CD14-positive monocyte (primary cell): ENCODE results near the gene ZFY. TPM values are rescaled to one million over a fixed set of nuclear protein-coding genes. Genes with fewer than 3 reads are reported as not detected.

Experiments used
- DNase-seq, 3 donors: peaks; one replicate each; pipeline ENCODE4 v3.0.0-alpha.2; 2011 to 2022
- H2AFZ ChIP-seq: 2 replicates; pipeline ENCODE4 v1.6.0; 2012; ENCODE audit warnings: mild to moderate bottlenecking, low read depth, low read length, inconsistent platforms; ENCODE audit not compliant: insufficient read depth, poor library complexity, severe bottlenecking
- H3K27ac ChIP-seq, 2 donors: 1 replicate in 1 of 2; 2 replicates in 1 of 2; pipeline ENCODE4 v1.5.1; 2012 to 2013; ENCODE audit warnings: low read length in 2 of 2, control low read depth in 1 of 2, inconsistent platforms in 1 of 2, low read depth in 1 of 2, mild to moderate bottlenecking in 1 of 2
- H3K27me3 ChIP-seq, 2 donors: one replicate each; pipeline versions ENCODE4 v1.6.0 to v1.6.1; 2011 to 2013; ENCODE audit warnings: low read length in 2 of 2; ENCODE audit not compliant: control insufficient read depth in 2 of 2, insufficient read depth in 2 of 2
- H3K36me3 ChIP-seq, 2 donors: replicated peaks in 1 of 2; 1 replicate in 1 of 2; 2 replicates in 1 of 2; pipeline versions ENCODE4 v1.5.1 to v1.6.1; 2012 to 2013; ENCODE audit warnings: low read length in 2 of 2, control low read depth in 1 of 2, inconsistent platforms in 1 of 2, mild to moderate bottlenecking in 1 of 2; ENCODE audit not compliant: insufficient read depth in 2 of 2, control insufficient read depth in 1 of 2
- H3K4me1 ChIP-seq, 2 donors: 1 replicate in 1 of 2; 2 replicates in 1 of 2; pipeline versions ENCODE4 v1.5.1 to v1.6.1; 2012 to 2013; ENCODE audit warnings: low read length in 2 of 2, control low read depth in 1 of 2, inconsistent platforms in 1 of 2, mild to moderate bottlenecking in 1 of 2, moderate library complexity in 1 of 2; ENCODE audit not compliant: insufficient read depth in 2 of 2, control insufficient read depth in 1 of 2
- H3K4me2 ChIP-seq: replicated peaks from 2 replicates; pipeline ENCODE3; 2012; ENCODE audit warnings: low read length, moderate library complexity, mild to moderate bottlenecking; ENCODE audit not compliant: poor library complexity, severe bottlenecking; ENCODE audit errors: extremely low read depth
- H3K4me3 ChIP-seq, 3 experiments: fragments of 200-600 bp in 1 of 3; sonication (generic) in 1 of 3; replicated peaks in 1 of 3; 1 replicate in 2 of 3; 2 replicates in 1 of 3; pipeline ENCODE4 v1.5.1; 2011 to 2013; ENCODE audit warnings: low read length in 3 of 3, mild to moderate bottlenecking in 3 of 3, control low read depth in 2 of 3, low read depth in 2 of 3, inconsistent platforms in 1 of 3, moderate library complexity in 1 of 3
- H3K79me2 ChIP-seq: 2 replicates; pipeline ENCODE4 v1.6.0; 2012; ENCODE audit warnings: mild to moderate bottlenecking, control low read depth, inconsistent platforms, low read length, moderate library complexity; ENCODE audit not compliant: insufficient read depth
- H3K9ac ChIP-seq: 2 replicates; pipeline ENCODE4 v1.6.0; 2017; ENCODE audit warnings: low read length, mild to moderate bottlenecking; ENCODE audit not compliant: insufficient read depth, poor library complexity, severe bottlenecking
- H3K9me3 ChIP-seq, 2 donors: replicated peaks in 1 of 2; 1 replicate in 1 of 2; 2 replicates in 1 of 2; pipeline versions ENCODE4 v1.5.1 to v1.6.1; 2012 to 2013; ENCODE audit warnings: low read length in 2 of 2, control low read depth in 1 of 2; ENCODE audit not compliant: control insufficient read depth in 1 of 2, insufficient read depth in 1 of 2
- H4K20me1 ChIP-seq: 2 replicates; pipeline ENCODE4 v1.6.0; 2012; ENCODE audit warnings: mild to moderate bottlenecking, low read length, control low read depth, moderate library complexity; ENCODE audit not compliant: insufficient read depth
- H3K27ac Mint-ChIP-seq, 7 donors: one replicate each; pipeline ENCODE4 v1.8.0; 2020; ENCODE audit warnings: mild to moderate bottlenecking in 7 of 7, mixed read lengths in 7 of 7, moderate library complexity in 6 of 7, inconsistent platforms in 2 of 7
- H3K27me3 Mint-ChIP-seq, 3 donors: one replicate each; pipeline ENCODE4 v1.8.0; 2021 to 2022; ENCODE audit warnings: low read depth in 3 of 3, mild to moderate bottlenecking in 3 of 3, mixed read lengths in 3 of 3, moderate library complexity in 3 of 3, inconsistent platforms in 1 of 3
- H3K36me3 Mint-ChIP-seq, 2 donors: one replicate each; pipeline ENCODE4 v1.8.0; 2020; ENCODE audit warnings: mixed read lengths in 2 of 2, inconsistent platforms in 1 of 2, mild to moderate bottlenecking in 1 of 2
- H3K4me1 Mint-ChIP-seq: one replicate; pipeline ENCODE4 v1.8.0; 2020; ENCODE audit warnings: mild to moderate bottlenecking, mixed read lengths
- H3K4me3 Mint-ChIP-seq, 2 donors: one replicate each; pipeline ENCODE4 v1.8.0; 2020; ENCODE audit warnings: mild to moderate bottlenecking in 2 of 2, mixed read lengths in 2 of 2, moderate library complexity in 1 of 2
- H3K9me3 Mint-ChIP-seq, 7 donors: one replicate each; pipeline ENCODE4 v1.8.0; 2020 to 2022; ENCODE audit warnings: mixed read lengths in 7 of 7, mild to moderate bottlenecking in 6 of 7, moderate library complexity in 6 of 7, inconsistent platforms in 2 of 7
- WGBS: methylation state at CpG from one replicate; pipeline ENCODE4 v1.1.5; 2013; ENCODE audit warnings: missing lambda C conversion rate; ENCODE audit not compliant: insufficient coverage; 5-methylcytosine and 5-hydroxymethylcytosine counted together
- intact Hi-C, 2 donors: fragments of 100-400 bp; cut with micrococcal nuclease; formaldehyde crosslinking; loops; one replicate each; pipeline versions ENCODE4 v1.15.0 to v1.15.1; 2023
- polyA plus RNA-seq, 3 donors: library from polyadenylated mRNA; depleted of rRNA in 1 of 3; unstranded in 2 of 3; stranded (reverse) in 1 of 3; fragments of 300-500 nt in 2 of 3; fragments of >200 nt in 1 of 3; fragmentation: Illumina TruSeq in 2 of 3; gene quantifications; 1 replicate in 2 of 3; 2 replicates in 1 of 3; pipeline ENCODE4 v1.2.3, GENCODE V29; 2012 to 2021
- TF ChIP-seq, protein P1 (sequence below): fragments of 200-600 bp; IDR thresholded peaks from one replicate; pipeline ENCODE4 v1.8.0; 2022; ENCODE audit warnings: antibody characterized with exemption, mild to moderate bottlenecking

Gene ZFY
- polyA plus RNA-seq, 3 donors, result not detected

DNA sequence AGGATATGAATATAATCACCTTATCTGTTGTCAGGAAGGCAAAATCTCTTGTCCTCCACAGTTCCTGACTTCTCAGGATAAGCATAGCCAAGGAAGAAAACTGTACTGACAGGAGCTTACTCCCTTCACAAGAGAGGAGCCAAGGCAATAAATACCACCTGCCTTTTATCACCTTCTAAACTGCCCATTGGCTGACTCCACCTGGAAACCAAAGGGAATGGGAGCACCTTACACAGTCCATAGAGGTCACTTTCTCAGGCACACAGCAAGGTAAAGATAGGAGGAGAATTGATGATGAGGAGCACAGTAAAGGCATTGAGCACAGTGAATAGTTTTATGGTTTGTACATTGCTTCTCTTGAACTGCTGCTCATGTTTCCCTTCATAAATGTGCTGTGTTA lies 72.8 kb downstream of the ZFY start:
- TF ChIP-seq, protein P1, sequence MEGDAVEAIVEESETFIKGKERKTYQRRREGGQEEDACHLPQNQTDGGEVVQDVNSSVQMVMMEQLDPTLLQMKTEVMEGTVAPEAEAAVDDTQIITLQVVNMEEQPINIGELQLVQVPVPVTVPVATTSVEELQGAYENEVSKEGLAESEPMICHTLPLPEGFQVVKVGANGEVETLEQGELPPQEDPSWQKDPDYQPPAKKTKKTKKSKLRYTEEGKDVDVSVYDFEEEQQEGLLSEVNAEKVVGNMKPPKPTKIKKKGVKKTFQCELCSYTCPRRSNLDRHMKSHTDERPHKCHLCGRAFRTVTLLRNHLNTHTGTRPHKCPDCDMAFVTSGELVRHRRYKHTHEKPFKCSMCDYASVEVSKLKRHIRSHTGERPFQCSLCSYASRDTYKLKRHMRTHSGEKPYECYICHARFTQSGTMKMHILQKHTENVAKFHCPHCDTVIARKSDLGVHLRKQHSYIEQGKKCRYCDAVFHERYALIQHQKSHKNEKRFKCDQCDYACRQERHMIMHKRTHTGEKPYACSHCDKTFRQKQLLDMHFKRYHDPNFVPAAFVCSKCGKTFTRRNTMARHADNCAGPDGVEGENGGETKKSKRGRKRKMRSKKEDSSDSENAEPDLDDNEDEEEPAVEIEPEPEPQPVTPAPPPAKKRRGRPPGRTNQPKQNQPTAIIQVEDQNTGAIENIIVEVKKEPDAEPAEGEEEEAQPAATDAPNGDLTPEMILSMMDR, result no peak
- peaks cover 0 to 18% of the 10 kb centered on the region in 2 donors for H3K36me3 ChIP-seq
- Mint-ChIP-seq H3K9me3 (no peaks in the 10 kb centered on the region), H3K27ac (peak overlapping the region in 2 of 7 donors; percentile 37 to 77), H3K27me3 (no peaks in the 10 kb centered on the region), H3K4me3 (peak overlapping the region in 1 of 2 donors; percentile 15), H3K4me1 (peaks cover 61% of the 10 kb centered on the region), H3K36me3 (peaks cover 0 to 9% of the 10 kb centered on the region in 2 donors)
- no peak overlapping the region for H3K9ac ChIP-seq
- intact Hi-C loops, result loop anchor here in 1 of 2 donors (10.0 kb wide), 1 partner anchor 73 kb away; the partner anchor contains the start of gene ZFY
- H3K27ac ChIP-seq, result no peak overlapping the region
- H3K4me1 ChIP-seq, result peaks cover 0 to 49% of the 10 kb centered on the region in 2 donors
- no peaks in the 10 kb centered on the region for H4K20me1 ChIP-seq
- no peaks in the 10 kb centered on the region for H3K27me3 ChIP-seq
- no peak for DNase-seq
- no peak overlapping the region for H2AFZ ChIP-seq
- no peaks in the 10 kb centered on the region for H3K9me3 ChIP-seq
- no peaks in the 10 kb centered on the region for H3K79me2 ChIP-seq
- H3K4me3 ChIP-seq, result no peak overlapping the region
- H3K4me2 ChIP-seq, result no peak overlapping the region

DNA sequence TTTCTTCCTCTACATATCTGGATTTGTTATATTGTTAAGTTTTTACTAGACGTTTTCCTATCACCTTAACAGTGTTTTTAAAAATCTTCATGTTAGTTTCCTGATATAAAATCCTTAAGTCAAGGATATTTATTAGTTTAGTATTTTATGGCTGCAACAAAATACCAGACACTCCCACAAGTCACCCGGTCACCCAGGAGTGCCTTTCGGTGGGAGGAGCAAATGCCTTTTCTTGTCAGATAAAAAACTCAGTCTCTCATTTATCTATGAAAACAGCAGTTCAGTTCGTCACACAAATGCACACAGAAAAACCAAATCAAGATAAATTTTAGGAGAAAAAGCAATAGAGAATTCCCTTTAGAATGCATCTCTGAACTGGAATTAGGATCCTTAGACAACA lies 77.0 kb downstream of the ZFY start:
- no peak overlapping the region for H3K4me2 ChIP-seq
- no peak overlapping the region for H3K27ac ChIP-seq
- DNase-seq, result no peak
- H3K36me3 ChIP-seq, result peaks cover 0 to 18% of the 10 kb centered on the region in 2 donors
- no peak overlapping the region for H3K4me3 Mint-ChIP-seq
- no peaks in the 10 kb centered on the region for H3K79me2 ChIP-seq
- no peak overlapping the region for H2AFZ ChIP-seq
- no CpG with 5 or more reads among the region's 4 CpGs for WGBS
- no peak overlapping the region for H3K9ac ChIP-seq
- no peaks in the 10 kb centered on the region for H3K9me3 ChIP-seq
- no peaks in the 10 kb centered on the region for H3K9me3 Mint-ChIP-seq
- peaks cover 0 to 13% of the 10 kb centered on the region in 2 donors for H3K36me3 Mint-ChIP-seq
- H3K4me1 Mint-ChIP-seq, result peaks cover 64% of the 10 kb centered on the region
- H3K4me1 ChIP-seq, result peaks cover 0 to 34% of the 10 kb centered on the region in 2 donors
- H4K20me1 ChIP-seq, result no peaks in the 10 kb centered on the region
- intact Hi-C loops, result no loop called here
- peaks cover 0 to 2% (median 0%) of the 10 kb centered on the region in 3 donors for H3K27me3 Mint-ChIP-seq
- peak overlapping the region in 1 of 7 donors; percentile 67 for H3K27ac Mint-ChIP-seq
- no peak overlapping the region for H3K4me3 ChIP-seq
- no peaks in the 10 kb centered on the region for H3K27me3 ChIP-seq
- TF ChIP-seq, protein P1, result no peak
